K562 (cell line): ENCODE data around the gene LAPTM5. TPM values are rescaled to one million over a fixed set of nuclear protein-coding genes. Genes with fewer than 3 reads are reported as not detected.

Experiments
- ARID3B ChIP-seq: fragments of 250-450 bp; sonication (Bioruptor Pico); IDR thresholded peaks from 2 replicates; pipeline ENCODE4 v1.4.0; 2020; ENCODE audit warnings: borderline replicate concordance
- ATF4 ChIP-seq: fragments of 450-650 bp; formaldehyde crosslinking; IDR thresholded peaks from 2 replicates; pipeline ENCODE4 v1.4.0; 2022; ENCODE audit warnings: mild to moderate bottlenecking, moderate library complexity
- BHLHE40 ChIP-seq: IDR thresholded peaks from 2 replicates; pipeline ENCODE4 v1.6.1; 2011; ENCODE audit warnings: low read length, improper control_type of control experiment
- CBX8 ChIP-seq: fragments of 200-600 bp; sonication (generic); IDR thresholded peaks from 2 replicates; pipeline ENCODE4 v1.6.1; 2012; ENCODE audit warnings: borderline replicate concordance, mixed run types, low read depth, mild to moderate bottlenecking, moderate library complexity, mixed read lengths, low read length, control low read depth, inconsistent platforms; ENCODE audit not compliant: poor library complexity, severe bottlenecking; ENCODE audit errors: extremely low read depth
- CHD1 ChIP-seq: fragments of 200-600 bp; sonication (generic); IDR thresholded peaks from one replicate; pipeline ENCODE4 v1.6.1; 2012; ENCODE audit warnings: mild to moderate bottlenecking, moderate library complexity, low read length, inconsistent platforms
- EGR1 ChIP-seq: fragments of 450-650 bp; conservative IDR thresholded peaks from 2 replicates; pipeline ENCODE4 v1.6.1; 2017; ENCODE audit warnings: mild to moderate bottlenecking
- ELF2 ChIP-seq: fragments of 250-450 bp; sonication (Bioruptor Pico); IDR thresholded peaks from 2 replicates; pipeline ENCODE4 v1.5.0; 2021; ENCODE audit warnings: mild to moderate bottlenecking
- GATAD2A ChIP-seq: fragments of 450-650 bp; IDR thresholded peaks from 2 replicates; pipeline ENCODE4 v1.6.1; 2017
- MLX ChIP-seq, 2 experiments: fragments of 450-650 bp in 1 of 2; sonication (generic) in 1 of 2; formaldehyde crosslinking; conservative IDR thresholded peaks; 2 replicates each; pipeline versions ENCODE4 v1.4.0 to v1.8.1; 2020 to 2022; ENCODE audit warnings: mild to moderate bottlenecking in 1 of 2, missing genetic modification reagents in 1 of 2
- NFE2L1 ChIP-seq: fragments of 450-650 bp; IDR thresholded peaks from 2 replicates; pipeline ENCODE4 v1.6.1; 2016; ENCODE audit warnings: missing genetic modification characterization, low read depth, mild to moderate bottlenecking, missing compliant biosample characterization, moderate library complexity, borderline replicate concordance
- NFRKB ChIP-seq: fragments of 450-650 bp; IDR thresholded peaks from 2 replicates; pipeline ENCODE4 v1.6.1; 2016; ENCODE audit warnings: low read depth
- RERE ChIP-seq: sonication (generic); formaldehyde crosslinking; IDR thresholded peaks from 2 replicates; pipeline ENCODE4 v1.8.0; 2023; ENCODE audit warnings: missing genetic modification reagents, mild to moderate bottlenecking, borderline replicate concordance
- THAP7 ChIP-seq: fragments of 250-450 bp; sonication (Bioruptor Pico); IDR thresholded peaks from 2 replicates; pipeline ENCODE4 v1.5.0; 2021
- ZBTB17 ChIP-seq: fragments of 450-650 bp; formaldehyde crosslinking; IDR thresholded peaks from 2 replicates; pipeline ENCODE4 v1.4.0; 2020; ENCODE audit warnings: mild to moderate bottlenecking
- ZBTB9 ChIP-seq: fragments of 450-650 bp; formaldehyde crosslinking; IDR thresholded peaks from 2 replicates; pipeline ENCODE4 v1.4.0; 2020; ENCODE audit warnings: mild to moderate bottlenecking, moderate library complexity
- polyA plus RNA-seq, 8 experiments: library from polyadenylated mRNA; depleted of rRNA in 4 of 8; stranded (reverse) in 5 of 8; unstranded in 3 of 8; fragments of >200 nt; fragmentation: Nextera tagmentation in 2 of 8; fragmentation: Illumina TruSeq in 1 of 8; extraction: Ambion mirVana in 2 of 8; extraction: Trizol in 1 of 8; gene quantifications; 2 replicates each; pipeline versions ENCODE4 v1.2.1 to v1.2.3, GENCODE V29; 2011 to 2014; ENCODE audit warnings: inconsistent platforms in 1 of 8, missing spikeins in 1 of 8
- total RNA-seq, 7 experiments: library from RNA; depleted of rRNA in 6 of 7; stranded (reverse); fragments of >200 nt in 6 of 7; fragmentation: Illumina TruSeq in 2 of 7; extraction: Trizol in 2 of 7; gene quantifications; 2 replicates each; pipeline versions ENCODE4 v1.2.1 to v1.2.3, GENCODE V29; 2011 to 2021; ENCODE audit warnings: low replicate concordance in 1 of 7

LAPTM5 gene
- total and polyA plus RNA-seq, 9 of the 15 experiments (the other 6 are each of a cell fraction or from before 2014, with no cell fraction given), result 2.4 to 47.3 (median 20.3) TPM

GRCh38 chr1:30718636-30719405, 38.8 kb downstream of the LAPTM5 start (continued):
- TF ChIP-seq RERE (peak; percentile 64; the same call in 1 of the 2 replicates), GATAD2A (peak; percentile 79), BHLHE40 (peak; percentile 27; the same call in 1 of the 2 replicates), MLX (CRISPR knock-in tag; conservative IDR thresholded peaks at IDR 0.05) (peak in 1 of 2 experiments; percentile 86; a peak in 2 of 4 replicates), EGR1 (peak; percentile 95), CBX8 (no peak), NFE2L1 (tag) (no peak), ZBTB9 (CRISPR knock-in tag) (peak; percentile 95), ELF2 (CRISPR knock-in tag) (peak; percentile 88), THAP7 (CRISPR knock-in tag) (peak; percentile 63; the same call in 1 of the 2 replicates), ZBTB17 (CRISPR knock-in tag) (peak; percentile 95), ATF4 (peak; percentile 53; the same call in 1 of the 2 replicates), NFRKB (peak; percentile 93), CHD1 (peak; percentile 95), ARID3B (CRISPR knock-in tag) (peak; percentile 95; the same call in 1 of the 2 replicates)
